SK-N-MC (cell line): Measurements from ENCODE around the gene KIR3DL3.
A peak's percentile ranks its signal among the peaks of the same experiment; 100 is the strongest.
"Not testable (repeated sequence)": the region's sequence is repeated elsewhere in the genome, so short reads cannot be mapped to it uniquely, and the experiment has no call there.

Experiments
- DNase-seq: peaks from one replicate; pipeline ENCODE4 v3.0.0-alpha.2; 2011; ENCODE audit warnings: low read depth, low spot score
- H3K27ac ChIP-seq: fragments of 200-600 bp; sonication (generic); 2 replicates; pipeline ENCODE4 v1.5.1; 2016; ENCODE audit warnings: mixed run types
- H3K36me3 ChIP-seq: fragments of 200-600 bp; sonication (generic); 2 replicates; pipeline ENCODE4 v1.6.1; 2017; ENCODE audit warnings: antibody characterized with exemption, low read length, mixed read lengths; ENCODE audit not compliant: insufficient read depth
- H3K4me3 ChIP-seq: fragments of 200-600 bp; sonication (generic); 2 replicates; pipeline ENCODE4 v1.5.1; 2016
- H3K9ac ChIP-seq: fragments of 200-600 bp; sonication (generic); 2 replicates; pipeline ENCODE4 v1.8.0; 2017; ENCODE audit warnings: mixed run types, mixed read lengths; ENCODE audit not compliant: insufficient read length
- H3K9me3 ChIP-seq: fragments of 200-600 bp; sonication (generic); 2 replicates; pipeline ENCODE4 v1.6.1; 2017; ENCODE audit warnings: low read depth, mild to moderate bottlenecking, antibody characterized with exemption, low read length, moderate library complexity, mixed read lengths
- EZH2 ChIP-seq: fragments of 200-600 bp; sonication (generic); IDR thresholded peaks from one replicate; pipeline ENCODE4 v1.6.1; 2017; ENCODE audit warnings: antibody characterized with exemption
- FOXP2 ChIP-seq: optimal IDR thresholded peaks from 2 replicates; pipeline ENCODE3; 2011; ENCODE audit warnings: mild to moderate bottlenecking, moderate library complexity; ENCODE audit not compliant: insufficient read depth; ENCODE audit errors: extremely low read length, control extremely low read depth
- POLR2AphosphoS5 ChIP-seq: IDR thresholded peaks from 2 replicates; pipeline ENCODE4 v1.6.1; 2012; ENCODE audit warnings: mild to moderate bottlenecking, low read depth, low read length, borderline replicate concordance

The KIR3DL3 gene

GRCh38 chr19:54724142-54724541, at the start of gene KIR3DL3:
Gene KIR3DL3, plus strand, starts transcription at chr19:54724442. Its CDS starts 55 bp downstream, at chr19:54724497.
- Histone ChIP-seq H3K4me3 (no peak within 1 kb of the TSS), H3K9ac (no peak within 1 kb of the TSS), H3K9me3 (0 out of 2 replicates have a peak, but pooled peaks cover 5% of the 10 kb centered on the region), H3K27ac (no peak within 1 kb of the TSS), H3K36me3 (no peaks in the 10 kb centered on the region)
- DNase-seq, result no peak
- TF ChIP-seq POLR2AphosphoS5, result no peak

- DNase-seq, result peak; percentile 3
- not testable (repeated sequence) for H3K27ac ChIP-seq, H3K9ac ChIP-seq, H3K9me3 ChIP-seq, H3K4me3 ChIP-seq, H3K36me3 ChIP-seq
Observed at GRCh38 chr19:54676210-54676834, 47.9 kb upstream of the KIR3DL3 start.

- H3K9me3 ChIP-seq, result no peaks in the 10 kb centered on the region
- no peak for DNase-seq
- TF ChIP-seq EZH2, result no peak
Observed at GRCh38 chr19:54677217-54677616, 47.0 kb upstream of the KIR3DL3 start.

GRCh38 chr19:54681596-54681995, 42.6 kb upstream of the KIR3DL3 start:
- H3K27ac ChIP-seq, H3K36me3 ChIP-seq, H3K4me3 ChIP-seq, H3K9me3 ChIP-seq, H3K9ac ChIP-seq, DNase-seq: not testable (repeated sequence)

More at GRCh38 chr19:54677217-54677616, 47.0 kb upstream of the KIR3DL3 start:
- H3K27ac ChIP-seq, result no peak overlapping the region
- H3K36me3 ChIP-seq, result no peaks in the 10 kb centered on the region
- no peak overlapping the region for H3K4me3 ChIP-seq
- no peak overlapping the region for H3K9ac ChIP-seq

- Histone ChIP-seq H3K4me3 (no peak overlapping the region), H3K27ac (no peak overlapping the region), H3K36me3 (no peaks in the 10 kb centered on the region), H3K9ac (no peak overlapping the region), H3K9me3 (no peaks in the 10 kb centered on the region)
- no peak for DNase-seq
- TF ChIP-seq POLR2AphosphoS5, result no peak
- TF ChIP-seq EZH2, result no peak
- no peak for TF ChIP-seq FOXP2
Observed at GRCh38 chr19:54682306-54682856, 41.9 kb upstream of the KIR3DL3 start.

GRCh38 chr19:54684527-54684926, 39.7 kb upstream of the KIR3DL3 start:
- Histone ChIP-seq H3K9me3 (no peaks in the 10 kb centered on the region), H3K4me3 (no peak overlapping the region), H3K36me3 (no peaks in the 10 kb centered on the region), H3K9ac (no peak overlapping the region), H3K27ac (no peak overlapping the region)
- TF ChIP-seq EZH2, result no peak
- TF ChIP-seq FOXP2, result no peak
- TF ChIP-seq POLR2AphosphoS5, result no peak
- DNase-seq, result peak; percentile 10

GRCh38 chr19:54691582-54692297, 32.5 kb upstream of the KIR3DL3 start:
- Histone ChIP-seq H3K36me3 (no peaks in the 10 kb centered on the region), H3K9me3 (no peaks in the 10 kb centered on the region), H3K4me3 (no peak overlapping the region), H3K27ac (no peak overlapping the region), H3K9ac (no peak overlapping the region)
- no peak for DNase-seq
- no peak for TF ChIP-seq POLR2AphosphoS5
- TF ChIP-seq FOXP2, result no peak
- no peak for TF ChIP-seq EZH2

GRCh38 chr19:54692298-54692615, 32.0 kb upstream of the KIR3DL3 start:
- Histone ChIP-seq H3K27ac (no peak overlapping the region), H3K4me3 (no peak overlapping the region), H3K9me3 (no peaks in the 10 kb centered on the region), H3K9ac (no peak overlapping the region), H3K36me3 (no peaks in the 10 kb centered on the region)
- TF ChIP-seq EZH2 (no peak), FOXP2 (no peak), POLR2AphosphoS5 (no peak)
- DNase-seq, result no peak

- TF ChIP-seq FOXP2 (no peak), EZH2 (no peak), POLR2AphosphoS5 (no peak)
- Histone ChIP-seq H3K9me3 (no peaks in the 10 kb centered on the region), H3K27ac (no peak overlapping the region), H3K36me3 (no peaks in the 10 kb centered on the region), H3K9ac (no peak overlapping the region), H3K4me3 (no peak overlapping the region)
- DNase-seq, result no peak
Observed at GRCh38 chr19:54694648-54695047, 29.6 kb upstream of the KIR3DL3 start.
